ENCODE data around the gene PLCB2.

The PLCB2 gene

DNA sequence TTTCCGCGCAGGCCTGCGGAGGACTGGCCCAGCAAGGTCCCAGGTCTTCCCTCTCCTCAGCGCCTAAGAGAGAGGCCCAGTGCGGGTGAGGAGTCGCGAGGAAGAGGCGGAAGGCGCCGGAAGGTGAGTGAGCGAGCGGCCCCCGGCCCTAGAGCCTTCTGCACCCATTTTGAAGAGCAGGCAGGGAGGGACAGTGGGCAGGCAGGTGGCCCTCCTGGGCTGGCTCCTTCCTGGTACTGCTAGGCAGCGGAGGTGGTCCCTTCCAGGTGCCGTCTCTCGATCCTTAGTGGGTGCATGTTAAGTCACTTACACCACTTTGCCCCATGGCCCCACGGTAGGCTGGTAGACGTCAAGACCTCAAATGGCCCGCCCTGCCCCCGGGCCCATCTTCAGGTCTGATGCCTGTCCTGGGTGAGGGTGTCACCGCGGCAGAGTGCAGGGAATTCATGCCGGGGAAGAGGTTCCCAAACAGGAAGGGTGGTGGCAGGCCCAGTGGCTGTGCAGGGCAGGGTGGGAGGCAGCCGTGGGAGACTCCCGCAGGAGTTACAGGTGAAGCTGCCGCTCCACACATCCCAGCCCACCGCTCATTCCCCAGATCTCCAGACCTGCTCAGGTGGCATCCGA is 54.5 kb downstream of the PLCB2 start:
- no peak for DNase-seq

DNA sequence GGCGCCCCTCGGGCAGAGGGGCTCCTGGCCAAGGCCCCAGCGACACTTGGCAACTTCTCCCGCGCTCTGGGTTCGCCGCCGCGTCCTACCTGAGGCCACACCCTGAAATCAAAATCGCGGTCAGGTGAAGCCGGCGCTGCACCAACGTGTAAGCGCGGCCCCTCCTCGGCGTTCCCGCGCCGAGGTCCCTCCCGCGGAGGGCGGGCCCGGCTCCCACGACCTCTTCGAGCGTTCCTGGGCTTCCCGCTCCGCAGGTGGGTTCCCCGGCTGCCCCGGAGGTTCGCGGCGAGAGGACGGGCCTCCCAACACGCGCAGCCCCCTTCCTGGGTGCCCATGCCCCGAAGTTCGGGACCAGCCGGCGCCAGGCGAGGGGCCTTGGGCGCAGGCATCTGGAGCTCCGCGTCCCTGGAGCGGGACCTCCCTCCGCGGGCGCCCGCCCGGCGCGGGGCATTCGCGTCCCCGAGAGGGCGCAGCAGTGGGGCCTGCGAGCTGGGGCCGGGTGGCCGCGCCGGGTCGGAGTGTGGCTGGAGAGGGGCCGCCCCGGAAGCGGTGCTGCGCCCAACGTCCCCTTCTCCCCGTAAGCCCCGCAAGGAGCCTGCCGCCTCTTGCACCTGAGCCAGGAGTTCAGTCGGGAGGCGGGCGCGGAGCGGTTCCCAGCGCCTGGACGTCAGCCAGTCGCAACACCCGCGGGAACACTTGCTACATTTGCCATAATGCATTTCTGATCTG is 55.1 kb downstream of the PLCB2 start:
- peak in 2 of 51 donors; percentile 10 to 29 for DNase-seq

DNA sequence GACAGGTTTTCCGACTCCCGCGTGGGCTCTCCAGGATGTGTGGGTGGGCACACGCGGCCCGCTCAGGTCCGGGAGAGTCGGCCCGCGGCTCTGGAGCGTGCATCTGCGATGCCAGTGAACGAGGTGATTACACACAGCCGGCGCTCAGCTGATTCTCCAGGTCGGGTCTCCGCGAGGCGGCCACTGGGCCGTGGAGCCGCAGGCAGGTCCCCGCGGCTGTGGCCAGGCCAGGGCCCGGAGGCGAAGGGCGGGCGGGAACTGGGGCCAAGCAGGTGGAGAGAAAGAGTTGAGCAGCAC is 55.6 kb downstream of the PLCB2 start:
- no peak for DNase-seq

GRCh38 chr15:40251486-40252140 is 56.1 kb downstream of the PLCB2 start:
- DNase-seq = no peak

- no peak for DNase-seq
Observed at GRCh38 chr15:40250771-40251483, 56.8 kb downstream of the PLCB2 start.

DNA sequence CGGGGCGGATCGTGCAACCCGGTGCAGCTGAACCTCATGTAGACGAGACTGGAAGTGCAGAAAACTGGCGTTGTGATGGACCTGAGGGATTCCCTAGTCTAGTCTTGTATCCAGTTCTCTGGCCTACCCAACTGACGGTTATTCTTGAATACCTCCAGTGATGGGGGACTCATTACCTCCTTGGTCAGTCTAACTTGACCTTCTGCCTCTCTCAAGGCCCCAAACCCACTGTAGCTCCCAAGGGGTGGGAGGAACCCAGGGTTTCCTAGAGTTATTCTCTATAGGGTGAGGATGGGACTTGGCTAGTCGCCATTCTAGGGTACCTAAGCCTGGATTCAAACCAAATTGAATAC is 57.5 kb downstream of the PLCB2 start:
- DNase-seq = no peak

DNA sequence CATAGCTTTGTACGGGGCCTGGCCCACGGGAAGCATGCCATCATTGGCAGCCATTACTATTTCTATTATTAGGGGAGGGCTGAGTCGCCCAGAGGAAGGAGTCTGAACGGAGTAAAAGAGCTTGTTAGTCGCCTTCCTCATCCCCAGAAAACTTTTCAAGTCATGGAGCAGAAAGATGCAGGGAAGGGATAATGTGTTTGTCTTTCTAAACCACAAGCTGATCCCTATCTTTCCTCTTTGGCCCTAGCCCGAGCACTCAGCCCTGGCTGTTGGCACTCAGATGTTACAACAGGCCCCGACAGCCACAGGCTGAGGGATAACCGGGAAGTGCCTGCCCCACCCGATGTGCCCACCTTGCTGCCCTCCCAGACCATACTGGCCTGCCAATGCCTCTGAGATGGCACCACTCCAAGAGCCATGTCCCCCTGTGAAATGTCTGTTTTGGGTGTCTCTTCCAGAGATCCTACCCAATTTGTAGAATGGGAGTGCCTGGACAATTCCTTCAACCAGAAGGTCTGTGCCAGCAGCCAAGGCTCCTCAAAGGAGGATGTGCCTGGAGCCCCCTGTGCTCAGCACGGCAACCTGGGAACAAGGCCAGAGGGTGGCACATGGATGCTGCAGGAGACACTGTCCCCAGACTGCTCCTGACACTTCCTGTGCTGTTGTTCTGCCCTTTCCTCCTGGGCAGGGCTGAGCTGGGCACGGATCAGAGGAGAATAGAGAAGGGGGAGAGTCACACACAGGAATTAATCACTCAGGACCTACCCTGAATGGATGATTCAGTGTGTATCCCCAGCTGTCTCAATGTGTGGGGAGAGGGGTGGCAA is 58.0 kb downstream of the PLCB2 start:
- peak in 1 of 51 donors; percentile 55 for DNase-seq

GRCh38 chr15:40248006-40248783 is 59.5 kb downstream of the PLCB2 start:
- no peak for DNase-seq

DNA sequence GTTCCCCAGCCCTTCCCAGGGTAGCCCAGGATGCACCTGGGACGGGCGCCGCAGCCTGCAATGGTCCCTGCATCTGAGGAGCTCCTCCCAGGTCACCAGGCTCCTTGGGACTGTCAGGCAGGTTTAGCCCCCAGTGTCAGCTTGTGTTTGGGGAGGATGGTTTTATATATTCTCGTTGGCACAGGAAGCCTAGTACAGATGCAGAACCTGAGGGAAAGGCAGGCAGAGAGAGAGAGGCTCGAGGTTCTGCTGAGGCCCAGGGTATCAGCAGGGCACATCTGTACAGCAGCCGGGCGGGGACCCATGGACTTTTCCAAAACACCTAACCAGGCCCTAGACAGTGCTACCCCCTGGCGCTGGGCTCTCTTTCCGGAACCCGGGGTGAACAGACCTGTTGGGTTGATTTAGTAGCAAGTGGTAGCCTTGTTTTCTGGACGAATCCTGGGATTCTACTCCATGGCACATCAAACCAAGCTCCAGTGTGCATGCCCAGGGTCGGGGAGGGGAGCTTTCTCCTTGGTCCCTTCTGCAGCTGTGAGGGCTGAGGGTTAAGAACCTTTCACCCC is 60.2 kb downstream of the PLCB2 start:
- DNase-seq = no peak

DNA sequence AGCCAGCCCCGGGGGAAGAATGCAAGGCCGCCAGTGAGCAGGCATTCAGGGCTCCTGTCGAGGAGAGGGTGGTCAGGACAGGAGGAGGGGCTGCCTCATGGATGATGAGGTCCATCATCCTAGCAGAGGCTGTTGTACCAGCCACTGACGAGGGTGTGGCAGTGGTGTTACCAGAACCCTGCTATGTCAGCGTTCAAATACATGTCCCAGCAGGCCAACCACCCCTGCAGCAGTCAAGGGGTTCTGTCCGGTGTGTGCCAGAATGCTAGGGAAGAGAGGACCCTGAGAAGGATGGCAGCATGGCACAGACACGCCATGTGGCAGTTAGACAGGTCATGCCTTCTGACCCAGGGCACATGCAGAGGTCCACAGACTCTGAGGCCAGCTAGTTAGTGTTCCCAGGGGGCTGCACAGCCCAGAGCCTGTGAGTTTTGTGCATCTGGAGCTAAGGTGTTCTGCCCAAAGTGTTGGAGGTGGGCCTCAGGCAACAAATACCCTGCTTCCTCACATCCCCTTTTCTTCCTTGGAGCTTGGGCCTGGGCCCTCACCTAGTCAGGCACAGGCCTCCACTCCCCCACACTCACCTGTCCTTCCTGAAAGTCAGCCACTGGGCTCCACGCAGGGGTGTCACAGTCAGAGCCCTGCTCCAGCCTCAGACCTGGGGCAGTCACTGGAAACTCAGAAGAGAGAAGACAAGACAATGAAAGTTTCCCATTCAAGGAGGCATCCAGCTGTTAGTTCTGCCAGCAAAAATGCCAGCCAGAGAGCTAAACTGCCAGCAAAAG is 61.0 kb downstream of the PLCB2 start:
- DNase-seq = no peak

GRCh38 chr15:40245666-40246450 is 61.9 kb downstream of the PLCB2 start:
- DNase-seq = no peak

DNA sequence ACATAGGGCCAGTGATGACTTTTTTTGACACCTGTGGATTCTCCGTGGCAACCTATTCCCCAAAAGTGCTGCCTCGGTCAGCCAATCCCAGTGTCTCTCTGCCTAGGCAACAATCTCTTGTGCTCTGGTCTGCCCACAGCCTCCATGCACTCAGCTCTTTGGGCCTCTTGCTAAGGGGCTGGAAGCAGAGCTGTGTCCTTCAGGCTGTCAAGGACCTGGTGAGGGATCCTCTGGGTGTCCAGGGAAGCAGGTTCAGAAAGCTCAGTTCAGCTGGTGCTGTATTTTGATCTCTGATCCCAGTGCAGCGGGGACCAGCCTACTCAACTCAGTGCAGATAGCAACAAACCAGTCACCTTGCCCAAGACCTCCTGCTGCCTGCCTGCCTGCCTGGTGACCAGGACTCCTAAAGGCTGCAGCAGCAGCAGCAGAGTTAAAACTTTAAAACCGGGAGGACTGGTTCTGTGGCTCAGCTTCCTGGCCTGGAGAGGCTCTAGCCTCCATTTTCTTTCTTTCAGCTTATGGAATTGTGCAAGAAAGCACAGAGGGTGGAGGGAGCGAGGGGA is 62.7 kb downstream of the PLCB2 start:
- DNase-seq = no peak

- no peak for DNase-seq
Observed at GRCh38 chr15:40243126-40243810, 64.5 kb downstream of the PLCB2 start.

- no peak for DNase-seq
Observed at GRCh38 chr15:40242601-40243000, 65.1 kb downstream of the PLCB2 start.

- DNase-seq = no peak
Observed at GRCh38 chr15:40242213-40242599, 65.5 kb downstream of the PLCB2 start.

GRCh38 chr15:40241269-40242212 is 66.2 kb downstream of the PLCB2 start:
- DNase-seq = no peak
